Activated CD8-positive, alpha-beta T cell treated with anti-CD3 and anti-CD28 coated beads for 36 hours (primary cell): ENCODE measurements around the gene KPTN. TPM values are rescaled to one million over a fixed set of nuclear protein-coding genes. Genes with fewer than 3 reads are reported as not detected.

ENCODE experiments used
- ATAC-seq: fragments of 200-7000 bp; cut with Tn5 transposase; one replicate; pipeline ENCODE4 v1.10.0; 2021; ENCODE audit warnings: mild to moderate bottlenecking, moderate library complexity
- CTCF ChIA-PET: fragments of 350-600 bp; sonication (Branson Sonifier 250); formaldehyde crosslinking; loops from one replicate; lab custom pipeline; 2021; ENCODE audit warnings: antibody characterized with exemption; lab: Charles Lee
- POLR2A ChIA-PET: fragments of 350-600 bp; sonication (Branson Sonifier 250); formaldehyde crosslinking; loops from one replicate; lab custom pipeline; 2021; ENCODE audit warnings: antibody characterized with exemption; lab: Charles Lee
- DNase-seq: peaks from one replicate; pipeline ENCODE4 v3.0.0-alpha.2; 2020
- H3K27ac Mint-ChIP-seq: one replicate; pipeline ENCODE4 v1.8.0; 2021; ENCODE audit warnings: mild to moderate bottlenecking, mixed read lengths
- H3K27me3 Mint-ChIP-seq: one replicate; pipeline ENCODE4 v1.8.0; 2021; ENCODE audit warnings: mixed read lengths
- H3K36me3 Mint-ChIP-seq: one replicate; pipeline ENCODE4 v1.8.0; 2021; ENCODE audit warnings: low read depth, mixed read lengths
- H3K4me1 Mint-ChIP-seq: one replicate; pipeline ENCODE4 v1.8.0; 2021; ENCODE audit warnings: low read depth, mixed read lengths
- H3K4me3 Mint-ChIP-seq: one replicate; pipeline ENCODE4 v1.8.0; 2021; ENCODE audit warnings: mild to moderate bottlenecking, moderate library complexity, mixed read lengths
- H3K9me3 Mint-ChIP-seq: one replicate; pipeline ENCODE4 v1.8.0; 2021; ENCODE audit warnings: mixed read lengths
- intact Hi-C: fragments of 100-400 bp; cut with micrococcal nuclease; formaldehyde crosslinking; loops from one replicate; pipeline ENCODE4 v1.10.0; 2022
- total RNA-seq, 2 experiments: library from RNA; stranded (reverse); gene quantifications; one replicate each; pipeline ENCODE4 v1.2.3, GENCODE V29; 2021
- TF ChIP-seq, protein P1 (sequence below): fragments of 200-600 bp; IDR thresholded peaks from one replicate; pipeline ENCODE4 v1.8.0; 2022; ENCODE audit warnings: antibody characterized with exemption, mild to moderate bottlenecking

Gene KPTN
- total RNA-seq, 2 experiments from 2014 or later = 10.4 to 11.0 TPM

- Mint-ChIP-seq H3K4me3 (no peak overlapping the region), H3K27me3 (peaks cover 34% of the 10 kb centered on the region), H3K27ac (no peak overlapping the region), H3K4me1 (peaks cover 17% of the 10 kb centered on the region), H3K36me3 (peaks cover 4% of the 10 kb centered on the region), H3K9me3 (peaks cover 6% of the 10 kb centered on the region)
- ChIA-PET CTCF (no interaction called here), POLR2A (no interaction called here)
- ATAC-seq (no peak), DNase-seq (no peak)
- intact Hi-C loops = no loop called here
- TF ChIP-seq, protein P1, sequence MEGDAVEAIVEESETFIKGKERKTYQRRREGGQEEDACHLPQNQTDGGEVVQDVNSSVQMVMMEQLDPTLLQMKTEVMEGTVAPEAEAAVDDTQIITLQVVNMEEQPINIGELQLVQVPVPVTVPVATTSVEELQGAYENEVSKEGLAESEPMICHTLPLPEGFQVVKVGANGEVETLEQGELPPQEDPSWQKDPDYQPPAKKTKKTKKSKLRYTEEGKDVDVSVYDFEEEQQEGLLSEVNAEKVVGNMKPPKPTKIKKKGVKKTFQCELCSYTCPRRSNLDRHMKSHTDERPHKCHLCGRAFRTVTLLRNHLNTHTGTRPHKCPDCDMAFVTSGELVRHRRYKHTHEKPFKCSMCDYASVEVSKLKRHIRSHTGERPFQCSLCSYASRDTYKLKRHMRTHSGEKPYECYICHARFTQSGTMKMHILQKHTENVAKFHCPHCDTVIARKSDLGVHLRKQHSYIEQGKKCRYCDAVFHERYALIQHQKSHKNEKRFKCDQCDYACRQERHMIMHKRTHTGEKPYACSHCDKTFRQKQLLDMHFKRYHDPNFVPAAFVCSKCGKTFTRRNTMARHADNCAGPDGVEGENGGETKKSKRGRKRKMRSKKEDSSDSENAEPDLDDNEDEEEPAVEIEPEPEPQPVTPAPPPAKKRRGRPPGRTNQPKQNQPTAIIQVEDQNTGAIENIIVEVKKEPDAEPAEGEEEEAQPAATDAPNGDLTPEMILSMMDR = no peak
Observed at GRCh38 chr19:47450478-47450877, 33.5 kb downstream of the KPTN start.

DNA sequence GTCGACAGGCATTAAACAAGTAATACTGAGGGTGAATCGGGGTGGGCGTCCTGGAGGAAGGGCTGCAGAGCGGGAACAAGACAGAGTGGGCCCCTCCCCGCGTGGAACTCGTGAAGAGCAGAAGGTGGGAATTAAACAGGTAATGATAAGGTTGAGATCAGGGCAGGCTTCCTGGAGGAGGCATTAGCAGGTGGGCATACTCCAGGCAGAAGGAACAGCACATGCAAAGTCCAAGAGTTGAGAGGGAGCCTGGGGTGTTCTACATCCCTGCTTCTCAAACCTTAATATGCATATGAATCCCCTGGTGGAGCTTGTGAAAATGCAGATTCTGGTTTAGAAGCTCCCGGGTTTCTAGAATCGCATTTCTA lies 35.7 kb downstream of the KPTN start:
- DNase-seq (no peak), ATAC-seq (no peak)
- Mint-ChIP-seq H3K27ac (no peak overlapping the region), H3K4me1 (peaks cover 35% of the 10 kb centered on the region), H3K9me3 (peaks cover 4% of the 10 kb centered on the region), H3K36me3 (peaks cover 4% of the 10 kb centered on the region), H3K4me3 (no peak overlapping the region), H3K27me3 (peaks cover 46% of the 10 kb centered on the region)
- ChIA-PET CTCF (interaction anchor here (0.6 to 1.2 kb wide), 3 partner anchors 9 to 264 kb away, joined by 3 read pairs; partner anchors contain the start of gene EHD2), POLR2A (interaction anchor here (1.0 to 1.1 kb wide), 2 partner anchors 36 to 66 kb away, joined by 3 read pairs; partner anchors contain the start of genes KPTN and NAPA)
- intact Hi-C loops = no loop called here
- TF ChIP-seq, protein P1 = no peak

GRCh38 chr19:47447470-47448359 lies 36.3 kb downstream of the KPTN start:
- TF ChIP-seq, protein P1 = no peak
- H3K27me3 Mint-ChIP-seq = peaks cover 52% of the 10 kb centered on the region
- peaks cover 4% of the 10 kb centered on the region for H3K36me3 Mint-ChIP-seq
- intact Hi-C loops = no loop called here
- ChIA-PET CTCF (interaction anchor here (0.8 to 2.6 kb wide), 6 partner anchors 11 to 265 kb away, joined by 3 to 20 read pairs (median 4); partner anchors contain the start of genes EHD2 and NAPA), POLR2A (interaction anchor here (0.6 to 1.0 kb wide), 2 partner anchors 67 to 115 kb away, joined by 3 to 4 read pairs; partner anchors contain the start of gene NAPA)
- peaks cover 40% of the 10 kb centered on the region for H3K4me1 Mint-ChIP-seq
- ATAC-seq = peak; percentile 87
- H3K27ac Mint-ChIP-seq = no peak overlapping the region
- H3K9me3 Mint-ChIP-seq = peaks cover 4% of the 10 kb centered on the region
- H3K4me3 Mint-ChIP-seq = peak overlapping the region; percentile 35
- peak; percentile 81 for DNase-seq

DNA sequence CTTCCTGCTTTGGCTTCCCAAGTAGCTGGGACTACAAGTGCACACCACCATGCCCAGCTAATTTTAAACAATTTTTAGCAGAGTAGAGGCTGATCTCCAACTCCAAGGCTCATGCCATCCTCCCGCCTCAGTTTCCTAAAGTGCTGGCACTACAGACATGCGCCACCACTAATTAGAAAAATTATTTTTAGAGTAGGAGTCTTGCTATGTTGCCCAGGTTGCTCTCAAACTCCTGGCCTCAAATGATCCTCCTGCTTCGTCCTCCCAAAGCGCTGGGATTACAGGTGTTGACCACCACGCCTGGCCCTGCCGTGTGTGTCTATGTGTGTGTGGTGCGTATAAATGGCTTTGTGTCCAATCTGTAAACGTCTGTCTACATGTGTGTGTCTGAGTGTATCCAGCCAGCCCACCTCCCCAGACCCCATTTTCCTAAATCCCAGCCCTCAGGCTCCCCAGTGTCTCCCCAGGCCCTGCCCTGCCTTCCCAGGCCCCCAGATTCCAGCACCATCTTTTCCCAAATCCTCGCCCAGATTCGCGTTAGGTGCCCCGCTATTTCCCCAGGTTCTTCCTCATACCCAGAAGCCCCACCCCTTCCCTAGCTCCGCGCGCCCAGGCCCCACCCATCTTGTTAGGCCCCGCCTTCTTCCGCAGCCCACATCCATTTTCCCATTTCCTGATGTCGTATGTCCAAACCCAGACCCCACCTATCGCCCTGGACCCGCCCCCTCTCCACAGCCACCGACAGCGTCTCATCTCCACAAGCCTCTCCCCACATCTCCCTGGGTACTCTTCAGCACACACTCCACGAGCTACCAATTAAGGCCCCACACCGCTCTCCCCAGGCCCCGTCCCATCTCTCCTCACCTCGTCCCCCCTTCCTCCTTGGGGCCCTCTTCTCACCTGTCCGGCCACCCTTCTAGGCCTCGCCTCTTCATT lies 37.2 kb downstream of the KPTN start:
- H3K4me1 Mint-ChIP-seq = peaks cover 40% of the 10 kb centered on the region
- peaks cover 4% of the 10 kb centered on the region for H3K9me3 Mint-ChIP-seq
- peak overlapping the region; percentile 35 for H3K4me3 Mint-ChIP-seq
- ChIA-PET CTCF (interaction anchor here (0.6 to 2.6 kb wide), 9 partner anchors 9 to 69 kb away, joined by 3 to 20 read pairs (median 4); partner anchors contain the start of genes KPTN and NAPA), POLR2A (interaction anchor here (0.6 to 1.0 kb wide), 2 partner anchors 68 to 116 kb away, joined by 3 to 4 read pairs; partner anchors contain the start of gene NAPA)
- intact Hi-C loops = no loop called here
- DNase-seq = peak; percentile 63
- H3K27me3 Mint-ChIP-seq = peaks cover 57% of the 10 kb centered on the region
- no peak overlapping the region for H3K27ac Mint-ChIP-seq
- TF ChIP-seq, protein P1 = no peak
- peaks cover 4% of the 10 kb centered on the region for H3K36me3 Mint-ChIP-seq
- peak; percentile 34 for ATAC-seq
